ENCODE measurements around the gene FZD8. TPM values are rescaled to one million over a fixed set of nuclear protein-coding genes. Genes with fewer than 3 reads are reported as not detected.

FZD8 gene
- total RNA-seq, 1 experiment from 2014 or later: 0.22 TPM

DNA sequence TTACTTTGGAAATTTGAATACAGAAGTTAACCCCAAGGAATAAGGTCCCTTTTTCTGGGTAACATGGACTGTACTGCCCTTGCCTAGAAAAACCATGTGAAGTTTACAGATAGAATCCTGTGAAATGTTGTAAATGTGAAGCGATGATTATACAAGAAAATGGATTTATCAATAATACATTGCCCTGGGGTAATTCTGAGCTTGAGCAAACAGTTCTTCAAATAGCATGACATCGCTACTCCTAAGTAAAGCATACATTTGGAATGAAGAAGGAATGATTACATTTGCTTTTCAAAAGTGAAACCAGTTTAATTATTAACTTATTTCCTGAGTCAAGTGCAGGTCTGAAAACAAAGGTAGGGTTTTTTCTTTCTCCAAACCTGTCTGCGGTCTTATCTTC, 43.3 kb upstream of the FZD8 start (continued):
- TF ChIP-seq SIN3A (IDR thresholded peaks at IDR 0.05; ENCODE audit: low read depth) (no peak), EGR1 (IDR thresholded peaks at IDR 0.05; ENCODE audit: low read depth) (no peak), EZH2 (IDR thresholded peaks at IDR 0.05) (no peak), CBX3 (IDR thresholded peaks at IDR 0.05; ENCODE audit: low read depth) (no peak), RAD21 (IDR thresholded peaks at IDR 0.05; ENCODE audit: low read depth) (no peak), JUND (IDR thresholded peaks at IDR 0.05) (no peak), FOSL1 (IDR thresholded peaks at IDR 0.05; ENCODE audit: low read depth) (no peak)
- TF ChIP-seq, protein P1, sequence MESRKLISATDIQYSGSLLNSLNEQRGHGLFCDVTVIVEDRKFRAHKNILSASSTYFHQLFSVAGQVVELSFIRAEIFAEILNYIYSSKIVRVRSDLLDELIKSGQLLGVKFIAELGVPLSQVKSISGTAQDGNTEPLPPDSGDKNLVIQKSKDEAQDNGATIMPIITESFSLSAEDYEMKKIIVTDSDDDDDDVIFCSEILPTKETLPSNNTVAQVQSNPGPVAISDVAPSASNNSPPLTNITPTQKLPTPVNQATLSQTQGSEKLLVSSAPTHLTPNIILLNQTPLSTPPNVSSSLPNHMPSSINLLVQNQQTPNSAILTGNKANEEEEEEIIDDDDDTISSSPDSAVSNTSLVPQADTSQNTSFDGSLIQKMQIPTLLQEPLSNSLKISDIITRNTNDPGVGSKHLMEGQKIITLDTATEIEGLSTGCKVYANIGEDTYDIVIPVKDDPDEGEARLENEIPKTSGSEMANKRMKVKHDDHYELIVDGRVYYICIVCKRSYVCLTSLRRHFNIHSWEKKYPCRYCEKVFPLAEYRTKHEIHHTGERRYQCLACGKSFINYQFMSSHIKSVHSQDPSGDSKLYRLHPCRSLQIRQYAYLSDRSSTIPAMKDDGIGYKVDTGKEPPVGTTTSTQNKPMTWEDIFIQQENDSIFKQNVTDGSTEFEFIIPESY (IDR thresholded peaks at IDR 0.05; ENCODE audit: extremely low read depth, insufficient replicate concordance, low read length): no peak

DNA sequence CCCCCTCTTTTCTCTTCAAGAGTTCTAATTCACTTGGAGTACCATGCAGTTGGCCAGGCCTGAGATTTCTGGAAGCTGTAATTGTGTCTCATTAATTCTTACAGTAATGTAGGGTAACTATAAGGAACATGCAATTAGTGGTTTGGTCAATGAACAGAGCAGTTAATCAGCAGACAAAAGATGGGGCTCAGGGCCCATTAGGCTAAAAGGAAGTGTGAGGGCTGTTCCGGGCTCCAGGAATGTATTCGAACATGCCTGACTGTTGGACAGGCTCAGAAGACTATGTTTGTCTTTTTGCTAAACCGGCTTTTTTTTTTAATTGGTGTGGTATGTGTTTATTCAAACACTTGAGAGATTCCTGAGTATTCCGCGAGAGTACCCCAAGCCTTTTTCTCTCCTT, 42.5 kb upstream of the FZD8 start:
- BruUV-seq (replicated peaks): no TSS peak
- Histone ChIP-seq H3K9me3 (ENCODE audit: control insufficient read depth in 1 of 2, insufficient read depth in 1 of 2, low read depth in 1 of 2, low read length in 2 of 2) (no peaks in the 10 kb centered on the region), H3K27ac (ENCODE audit: low read depth, low read length) (no peak overlapping the region), H2AFZ (ENCODE audit: low read depth, low read length, poor library complexity, severe bottlenecking) (no peak overlapping the region), H3K9me2 (ENCODE audit: insufficient read depth) (no peaks in the 10 kb centered on the region), H3K9ac (ENCODE audit: low read length) (no peak overlapping the region), H3K4me2 (ENCODE audit: low read length) (no peak overlapping the region), H3K4me3 (replicated peaks in 1 of 2; ENCODE audit: low read depth in 1 of 2, low read length in 2 of 2) (no peak overlapping the region), H3K79me2 (ENCODE audit: insufficient read depth, low read length) (no peaks in the 10 kb centered on the region), H4K20me1 (ENCODE audit: insufficient read depth) (no peaks in the 10 kb centered on the region), H3K4me1 (ENCODE audit: control insufficient read depth in 1 of 2, insufficient read depth in 2 of 2, low read length in 2 of 2) (no peaks in the 10 kb centered on the region), H3K27me3 (ENCODE audit: insufficient read depth, low read length) (peaks cover 3% of the 10 kb centered on the region; the same call in 1 of the 2 replicates), H3K36me3 (ENCODE audit: control insufficient read depth in 1 of 2, insufficient read depth in 2 of 2, low read length in 2 of 2) (no peaks in the 10 kb centered on the region)
- intact Hi-C loops (cut with micrococcal nuclease): no loop called here
- ATAC-seq (no peak), DNase-seq (ENCODE audit: low read depth, low spot score) (no peak)
- ChIA-PET POLR2A (no interaction called here), RAD21 (ENCODE audit: low non-redundant PET in 1 of 2, low total read pairs in 2 of 2, uncharacterized antibody in 2 of 2, unreplicated experiment in 2 of 2) (no interaction called here), CTCF (no interaction called here)
- TF ChIP-seq SP1 (IDR thresholded peaks at IDR 0.05; ENCODE audit: low read depth) (no peak), ZNF274 (IDR thresholded peaks at IDR 0.05; ENCODE audit: low read depth, low read length) (no peak), SIN3A (IDR thresholded peaks at IDR 0.05; ENCODE audit: low read depth) (no peak), CBX3 (IDR thresholded peaks at IDR 0.05; ENCODE audit: low read depth) (no peak), EGR1 (IDR thresholded peaks at IDR 0.05; ENCODE audit: low read depth) (no peak), YY1 (IDR thresholded peaks at IDR 0.05; ENCODE audit: extremely low read depth, insufficient replicate concordance, low read depth, low read length) (no peak)
- TF ChIP-seq, protein P1 (IDR thresholded peaks at IDR 0.05; ENCODE audit: extremely low read depth, insufficient replicate concordance, low read length): no peak

Data from HCT116 (cell line).